ENCODE results near the gene FABP1. TPM values are rescaled to one million over a fixed set of nuclear protein-coding genes. Genes with fewer than 3 reads are reported as not detected.

The FABP1 gene
- total RNA-seq, 1 donor from 2014 or later = not detected

DNA sequence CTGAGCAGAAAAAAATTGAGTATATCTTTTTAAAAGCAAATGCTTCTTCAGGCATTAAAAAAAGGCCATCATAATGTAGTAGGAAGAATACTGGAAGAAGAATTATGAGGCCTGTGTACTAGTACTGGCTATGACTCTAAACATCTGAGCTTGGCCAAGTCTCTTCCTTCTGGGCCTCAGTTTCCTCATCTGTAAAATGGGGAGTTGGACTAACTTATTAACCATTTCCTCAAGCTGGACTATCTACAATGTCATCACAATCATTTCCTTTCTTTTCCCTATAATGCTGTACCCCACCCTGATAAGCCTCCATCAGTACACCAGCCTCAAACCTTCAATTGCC lies 29.3 kb downstream of the FABP1 start:
- DNase-seq (ENCODE audit: low read depth) = no peak
- TF ChIP-seq, protein P1, sequence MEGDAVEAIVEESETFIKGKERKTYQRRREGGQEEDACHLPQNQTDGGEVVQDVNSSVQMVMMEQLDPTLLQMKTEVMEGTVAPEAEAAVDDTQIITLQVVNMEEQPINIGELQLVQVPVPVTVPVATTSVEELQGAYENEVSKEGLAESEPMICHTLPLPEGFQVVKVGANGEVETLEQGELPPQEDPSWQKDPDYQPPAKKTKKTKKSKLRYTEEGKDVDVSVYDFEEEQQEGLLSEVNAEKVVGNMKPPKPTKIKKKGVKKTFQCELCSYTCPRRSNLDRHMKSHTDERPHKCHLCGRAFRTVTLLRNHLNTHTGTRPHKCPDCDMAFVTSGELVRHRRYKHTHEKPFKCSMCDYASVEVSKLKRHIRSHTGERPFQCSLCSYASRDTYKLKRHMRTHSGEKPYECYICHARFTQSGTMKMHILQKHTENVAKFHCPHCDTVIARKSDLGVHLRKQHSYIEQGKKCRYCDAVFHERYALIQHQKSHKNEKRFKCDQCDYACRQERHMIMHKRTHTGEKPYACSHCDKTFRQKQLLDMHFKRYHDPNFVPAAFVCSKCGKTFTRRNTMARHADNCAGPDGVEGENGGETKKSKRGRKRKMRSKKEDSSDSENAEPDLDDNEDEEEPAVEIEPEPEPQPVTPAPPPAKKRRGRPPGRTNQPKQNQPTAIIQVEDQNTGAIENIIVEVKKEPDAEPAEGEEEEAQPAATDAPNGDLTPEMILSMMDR (conservative IDR thresholded peaks at IDR 0.05; ENCODE audit: low read depth, low read length) = no peak
- H3K4me3 ChIP-seq (ENCODE audit: low read depth, low read length) = no peak overlapping the region

DNA sequence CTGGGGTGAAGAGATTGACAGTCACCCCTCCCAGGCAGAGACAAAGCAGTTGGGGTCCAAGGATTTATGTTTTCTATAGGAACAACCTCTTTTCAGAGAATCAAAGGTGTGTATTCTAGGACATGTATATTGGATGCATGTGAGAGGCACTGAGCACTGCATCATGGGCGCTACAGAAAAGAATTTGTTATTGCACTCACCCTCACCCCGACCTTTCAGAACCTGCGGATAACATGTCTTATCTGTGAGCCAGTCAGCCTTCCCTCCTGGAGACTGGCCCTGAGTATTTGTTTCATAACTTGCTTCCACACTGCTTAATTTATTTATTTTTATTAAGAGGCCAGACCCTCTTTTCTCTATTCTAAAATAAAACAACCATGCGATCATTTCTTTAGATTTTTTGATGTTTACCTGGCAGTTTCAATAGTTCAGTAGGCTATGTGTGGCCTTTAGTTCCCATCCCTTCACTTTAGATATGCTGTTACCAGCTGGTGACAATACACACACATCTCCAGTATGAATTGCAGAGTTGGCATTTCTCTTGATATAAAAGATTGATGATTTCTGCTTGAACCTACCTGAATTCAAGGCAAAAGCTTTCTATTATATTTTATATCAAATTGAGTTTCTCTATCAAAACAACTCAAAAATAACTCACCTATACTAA lies 29.8 kb downstream of the FABP1 start:
- no peak for DNase-seq (ENCODE audit: low read depth)
- TF ChIP-seq, protein P1 (conservative IDR thresholded peaks at IDR 0.05; ENCODE audit: low read depth, low read length) = no peak
- no peak overlapping the region for H3K4me3 ChIP-seq (ENCODE audit: low read depth, low read length)

DNA sequence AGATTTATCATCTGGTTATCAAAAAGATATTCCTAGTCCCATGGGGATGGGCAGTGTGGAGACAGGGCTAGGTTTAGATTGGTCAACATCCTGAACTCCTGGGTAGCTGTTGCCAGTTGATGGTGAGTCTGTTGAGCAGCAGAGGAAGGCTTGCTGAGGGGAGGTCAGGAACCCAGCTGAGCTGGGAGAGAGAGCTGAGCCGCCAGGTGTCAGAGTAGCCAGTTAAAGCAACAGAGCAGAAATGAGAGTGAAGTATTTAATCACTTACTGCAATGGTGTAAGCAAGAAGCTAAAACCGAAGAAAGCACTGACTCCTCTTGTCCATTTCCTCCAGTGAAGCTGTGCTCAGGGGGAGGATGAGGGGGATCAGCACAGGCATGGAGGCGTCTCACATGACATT lies 30.7 kb downstream of the FABP1 start:
- TF ChIP-seq, protein P1 (conservative IDR thresholded peaks at IDR 0.05; ENCODE audit: low read depth, low read length) = no peak
- H3K4me3 ChIP-seq (ENCODE audit: low read depth, low read length) = no peak overlapping the region
- DNase-seq (ENCODE audit: low read depth) = no peak

DNA sequence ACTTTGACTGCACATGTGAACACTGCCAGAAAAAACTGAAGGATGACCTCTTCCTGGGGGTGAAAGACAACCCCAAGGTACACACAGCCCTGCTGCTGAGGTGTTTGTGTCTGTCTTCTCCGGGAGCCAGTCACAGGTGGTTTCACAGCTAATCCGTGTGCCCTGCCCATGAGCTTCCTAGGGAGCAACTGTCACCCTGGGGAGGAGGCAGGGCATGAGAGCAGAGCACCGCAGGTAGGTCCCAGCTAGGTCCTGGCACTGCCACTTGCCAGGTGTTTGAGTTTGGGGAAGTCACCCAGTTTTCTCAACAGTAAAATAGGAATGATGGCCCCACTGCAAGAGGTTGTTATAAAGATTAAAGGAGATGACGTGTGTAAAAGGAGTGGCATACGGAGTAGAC lies 31.2 kb downstream of the FABP1 start:
- TF ChIP-seq, protein P1 (conservative IDR thresholded peaks at IDR 0.05; ENCODE audit: low read depth, low read length) = no peak

DNA sequence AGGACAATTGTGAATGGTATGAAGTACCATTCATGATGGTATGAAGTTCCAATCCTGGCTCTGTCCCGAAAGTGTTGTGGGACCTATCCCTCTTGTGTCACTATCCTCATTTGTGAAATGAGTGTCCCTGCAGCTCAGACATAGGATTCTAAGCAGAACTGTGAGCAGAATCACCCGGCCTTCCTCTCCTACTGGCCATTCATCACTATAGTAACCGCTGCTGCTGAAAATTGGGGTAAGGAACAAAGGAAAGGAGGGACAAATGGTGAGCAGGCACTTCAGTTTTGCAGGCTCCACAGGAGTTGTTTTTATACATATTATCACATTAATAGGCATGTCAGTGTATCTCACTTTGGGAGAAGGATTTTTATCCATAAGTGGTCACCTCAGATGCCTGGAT lies 32.8 kb downstream of the FABP1 start:
- TF ChIP-seq, protein P1 (conservative IDR thresholded peaks at IDR 0.05; ENCODE audit: low read depth, low read length) = no peak
- no peak for DNase-seq (ENCODE audit: low read depth)
- H3K4me3 ChIP-seq (ENCODE audit: low read depth, low read length) = no peak overlapping the region

More for the DNA sequence above, 31.2 kb downstream of the FABP1 start:
- no peak for DNase-seq (ENCODE audit: low read depth)
- H3K4me3 ChIP-seq (ENCODE audit: low read depth, low read length) = no peak overlapping the region

DNA sequence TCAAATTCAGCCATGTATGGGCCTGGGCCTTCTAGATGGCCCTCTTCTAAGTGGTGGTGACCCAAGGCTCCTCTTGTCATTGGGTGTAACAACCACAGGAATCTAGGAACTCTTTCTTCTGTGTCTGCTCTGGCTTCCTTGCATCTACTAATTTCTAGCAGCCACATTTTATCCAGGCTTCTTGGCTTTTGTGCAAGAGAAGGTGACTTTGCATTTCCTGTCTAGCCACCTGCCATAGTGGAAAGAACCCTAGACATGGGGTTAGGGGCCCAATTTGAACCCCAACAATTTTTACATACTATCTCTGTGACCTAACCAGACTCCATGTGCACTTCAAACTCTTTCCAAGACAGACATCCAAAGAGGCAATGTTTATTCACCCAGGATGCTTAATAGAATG lies 35.1 kb downstream of the FABP1 start:
- DNase-seq (ENCODE audit: low read depth) = no peak
- TF ChIP-seq, protein P1 (conservative IDR thresholded peaks at IDR 0.05; ENCODE audit: low read depth, low read length) = no peak
- no peak overlapping the region for H3K4me3 ChIP-seq (ENCODE audit: low read depth, low read length)

DNA sequence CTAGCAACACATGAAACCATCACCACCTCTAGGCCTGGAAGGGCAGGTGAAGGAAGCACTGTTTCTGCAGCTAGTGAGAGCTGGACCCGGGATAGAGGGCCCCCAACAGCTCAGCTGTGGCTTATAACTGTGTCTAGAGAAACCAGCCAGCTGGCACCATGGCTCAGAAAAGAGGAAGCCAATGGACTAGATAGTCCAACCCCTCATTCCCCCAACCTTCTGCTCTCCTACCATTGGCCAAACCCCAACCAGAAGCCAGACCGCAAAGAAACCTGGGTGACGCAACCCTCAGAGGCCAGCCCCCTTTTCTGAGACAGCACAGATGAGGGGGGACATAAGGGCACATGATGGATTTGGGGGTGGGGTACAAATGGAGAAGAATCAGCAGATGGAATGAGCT lies 35.9 kb downstream of the FABP1 start:
- TF ChIP-seq, protein P1 (conservative IDR thresholded peaks at IDR 0.05; ENCODE audit: low read depth, low read length) = no peak
- DNase-seq (ENCODE audit: low read depth) = no peak
- no peak overlapping the region for H3K4me3 ChIP-seq (ENCODE audit: low read depth, low read length)
